Measurements from ENCODE around the gene RHOT2. TPM values are rescaled to one million over a fixed set of nuclear protein-coding genes. Genes with fewer than 3 reads are reported as not detected.

Gene RHOT2
- total RNA-seq, 1 experiment from 2014 or later, result 210 TPM

- Histone ChIP-seq H2AK5ac (ENCODE audit: insufficient read length, low read length) (no peak overlapping the region), H2BK20ac (ENCODE audit: low read depth, low read length, poor library complexity, severe bottlenecking) (no peak overlapping the region), H2BK5ac (ENCODE audit: insufficient read length, low read length) (no peak overlapping the region), H3K79me1 (ENCODE audit: insufficient read depth, low read depth, low read length, poor library complexity, severe bottlenecking) (no peaks in the 10 kb centered on the region), H4K5ac (ENCODE audit: insufficient read length, low read depth, low read length) (no peak overlapping the region), H3K79me2 (ENCODE audit: insufficient read depth, low read length) (no peaks in the 10 kb centered on the region), H4K20me1 (ENCODE audit: control insufficient read depth, insufficient read depth, insufficient read length) (no peaks in the 10 kb centered on the region), H3K27me3 (ENCODE audit: insufficient read depth, low read length) (peaks cover 21% of the 10 kb centered on the region; the same call in 1 of the 2 replicates), H4K91ac (ENCODE audit: insufficient read length, low read depth, low read length) (no peak overlapping the region), H4K8ac (replicated peaks; ENCODE audit: insufficient read length, low read depth, low read length) (no peak overlapping the region), H3T11ph (ENCODE audit: low read length) (no peak overlapping the region), H3K23me2 (ENCODE audit: insufficient read length, low read depth, low read length, poor library complexity, severe bottlenecking) (peaks cover 8% of the 10 kb centered on the region), H3K9ac (ENCODE audit: extremely low read depth, insufficient read length, low read length) (no peak overlapping the region), H3K9me3 (ENCODE audit: control insufficient read depth, low read depth, low read length) (no peaks in the 10 kb centered on the region), H3K4ac (ENCODE audit: low read depth, low read length) (no peak overlapping the region), H3K14ac (ENCODE audit: insufficient read depth, low read length) (no peak overlapping the region), H3K4me1 (ENCODE audit: insufficient read depth, low read length) (no peaks in the 10 kb centered on the region), H2BK12ac (ENCODE audit: insufficient read length, low read depth, low read length) (no peak overlapping the region), H3K4me2 (ENCODE audit: insufficient read depth, insufficient read length, low read length) (no peak overlapping the region), H3K23ac (ENCODE audit: insufficient read length, low read depth, low read length) (no peak overlapping the region), H2BK15ac (ENCODE audit: low read depth, low read length) (no peak overlapping the region), H3K18ac (ENCODE audit: insufficient read length, low read depth, low read length) (no peak overlapping the region), H3K56ac (ENCODE audit: insufficient read length, low read depth, low read length) (no peak overlapping the region), H2AFZ (ENCODE audit: low read length) (no peak overlapping the region), H3K27ac (ENCODE audit: insufficient read length, low read depth, low read length) (no peak overlapping the region), H2BK120ac (ENCODE audit: low read depth, low read length, poor library complexity, severe bottlenecking) (no peak overlapping the region)
- Mint-ChIP-seq H3K4me1 (peaks cover 3 to 10% of the 10 kb centered on the region in 2 experiments; a peak in 3 of 4 replicates), H3K4me3 (no peak overlapping the region), H3K9me3 (peaks cover 0 to 2% of the 10 kb centered on the region in 2 experiments; a peak in 2 of 5 replicates), H3K27me3 (ENCODE audit: low read depth) (peaks cover 77% of the 10 kb centered on the region), H3K27ac (no peak overlapping the region), H3K36me3 (ENCODE audit: insufficient read depth in 1 of 3, low read depth in 3 of 3) (no peaks in the 10 kb centered on the region)
- no CpG with 5 or more reads among the region's 21 CpGs for WGBS (ENCODE audit: extremely low coverage, insufficient read length, low lambda C conversion rate)
- no peak for DNase-seq
- no peak for TF ChIP-seq CTCF (conservative IDR thresholded peaks at IDR 0.05)
Measured at GRCh38 chr16:710500-711075, 42.7 kb downstream of the RHOT2 start.

All from H9 (cell line).